Colonic mucosa (tissue), 4 donors: ENCODE results near the gene RS1. TPM values are rescaled to one million over a fixed set of nuclear protein-coding genes. Genes with fewer than 3 reads are reported as not detected.

Experiments used
- DNase-seq: peaks from one replicate; pipeline ENCODE4 v3.0.0-alpha.2; 2020
- H3K27ac ChIP-seq: fragments of 200-600 bp; one replicate; pipeline ENCODE4 v1.8.0; 2021
- H3K27me3 ChIP-seq: fragments of 200-600 bp; one replicate; pipeline ENCODE4 v1.8.0; 2021
- H3K36me3 ChIP-seq: fragments of 200-600 bp; one replicate; pipeline ENCODE4 v1.8.0; 2021
- H3K4me1 ChIP-seq: fragments of 200-600 bp; one replicate; pipeline ENCODE4 v1.8.0; 2021; ENCODE audit warnings: mild to moderate bottlenecking
- H3K4me3 ChIP-seq: fragments of 200-600 bp; one replicate; pipeline ENCODE4 v1.8.0; 2021
- H3K9ac ChIP-seq, 2 donors: one replicate each; pipeline ENCODE4 v1.7.0; 2013; ENCODE audit warnings: control low read depth in 2 of 2, low read depth in 2 of 2, low read length in 2 of 2
- H3K9me3 ChIP-seq: fragments of 200-600 bp; one replicate; pipeline ENCODE4 v1.8.0; 2021
- intact Hi-C: fragments of 100-400 bp; cut with DNase I; formaldehyde crosslinking; loops from one replicate; pipeline ENCODE4 v1.14.1; 2022
- total RNA-seq, 2 donors: library from RNA; stranded (reverse); fragmentation: NEBNext Ultra II Directional in 1 of 2; extraction: Animal tissue kit (Norgen Biotek cat#: 25700) in 1 of 2; gene quantifications; one replicate each; pipeline ENCODE4 v1.2.1, GENCODE V29; 2021
- TF ChIP-seq, protein P1 (sequence below): fragments of 200-600 bp; IDR thresholded peaks from one replicate; pipeline ENCODE4 v1.8.0; 2022; ENCODE audit warnings: antibody characterized with exemption, mild to moderate bottlenecking
- donor health status: healthy.
- donor health status: DM: no; HTN: no; CAD: no.
- donor health status: DM: no; HTN: no; CAD: no.

Gene RS1
- total RNA-seq, 2 donors from 2014 or later, result not detected

DNA sequence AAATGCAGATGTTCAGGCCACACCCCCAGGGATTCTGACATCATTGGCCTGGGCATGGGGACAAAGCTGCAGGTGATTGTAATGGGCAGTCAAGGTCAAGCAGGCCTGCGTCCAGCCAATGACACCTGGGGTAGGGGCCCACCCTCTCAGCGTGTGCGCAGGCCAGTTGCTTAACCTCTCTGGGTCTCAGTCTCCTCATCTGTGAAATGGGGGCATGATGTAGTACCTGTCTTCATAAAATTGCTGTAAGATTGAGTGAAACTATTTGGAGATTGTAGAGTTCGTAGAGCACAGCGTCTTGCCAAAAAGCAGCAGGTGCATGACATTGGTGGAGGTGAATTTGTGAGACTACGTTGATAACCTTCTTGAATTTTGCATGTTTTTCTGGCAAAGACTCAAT lies 21.2 kb downstream of the RS1 start:
- no peaks in the 10 kb centered on the region for H3K36me3 ChIP-seq
- no peak for DNase-seq
- intact Hi-C loops, result no loop called here
- H3K9ac ChIP-seq, result no peak overlapping the region
- no peaks in the 10 kb centered on the region for H3K27me3 ChIP-seq
- TF ChIP-seq, protein P1, sequence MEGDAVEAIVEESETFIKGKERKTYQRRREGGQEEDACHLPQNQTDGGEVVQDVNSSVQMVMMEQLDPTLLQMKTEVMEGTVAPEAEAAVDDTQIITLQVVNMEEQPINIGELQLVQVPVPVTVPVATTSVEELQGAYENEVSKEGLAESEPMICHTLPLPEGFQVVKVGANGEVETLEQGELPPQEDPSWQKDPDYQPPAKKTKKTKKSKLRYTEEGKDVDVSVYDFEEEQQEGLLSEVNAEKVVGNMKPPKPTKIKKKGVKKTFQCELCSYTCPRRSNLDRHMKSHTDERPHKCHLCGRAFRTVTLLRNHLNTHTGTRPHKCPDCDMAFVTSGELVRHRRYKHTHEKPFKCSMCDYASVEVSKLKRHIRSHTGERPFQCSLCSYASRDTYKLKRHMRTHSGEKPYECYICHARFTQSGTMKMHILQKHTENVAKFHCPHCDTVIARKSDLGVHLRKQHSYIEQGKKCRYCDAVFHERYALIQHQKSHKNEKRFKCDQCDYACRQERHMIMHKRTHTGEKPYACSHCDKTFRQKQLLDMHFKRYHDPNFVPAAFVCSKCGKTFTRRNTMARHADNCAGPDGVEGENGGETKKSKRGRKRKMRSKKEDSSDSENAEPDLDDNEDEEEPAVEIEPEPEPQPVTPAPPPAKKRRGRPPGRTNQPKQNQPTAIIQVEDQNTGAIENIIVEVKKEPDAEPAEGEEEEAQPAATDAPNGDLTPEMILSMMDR, result no peak
- H3K27ac ChIP-seq, result no peak overlapping the region
- H3K4me1 ChIP-seq, result no peaks in the 10 kb centered on the region
- H3K4me3 ChIP-seq, result no peak overlapping the region
- no peaks in the 10 kb centered on the region for H3K9me3 ChIP-seq

DNA sequence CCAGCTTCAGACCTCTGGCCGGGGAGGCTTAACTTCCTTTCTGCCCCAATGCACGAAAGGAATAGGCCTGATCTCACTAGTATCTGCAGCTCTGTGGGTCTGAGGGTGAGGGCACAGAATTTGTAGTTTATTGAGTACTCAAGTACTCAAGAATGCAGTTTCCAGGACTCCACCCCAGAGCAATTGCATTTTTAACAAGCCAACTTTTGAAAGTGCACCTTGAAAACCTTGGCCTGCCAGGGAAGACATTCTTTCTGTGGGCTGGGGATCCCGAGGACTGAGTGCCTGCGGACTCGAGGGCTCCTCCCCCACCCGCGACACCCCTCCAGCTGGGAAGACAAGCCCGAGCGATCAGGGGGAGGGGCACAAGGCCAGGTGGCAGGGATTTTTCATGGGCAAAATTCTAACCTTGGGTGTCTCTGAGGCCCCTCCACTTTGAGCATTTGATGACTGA lies 22.4 kb downstream of the RS1 start:
- Histone ChIP-seq H3K27me3 (no peaks in the 10 kb centered on the region), H3K27ac (no peak overlapping the region), H3K36me3 (no peaks in the 10 kb centered on the region), H3K9me3 (no peaks in the 10 kb centered on the region), H3K4me3 (no peak overlapping the region), H3K4me1 (no peaks in the 10 kb centered on the region), H3K9ac (no peak overlapping the region)
- TF ChIP-seq, protein P1, result no peak
- DNase-seq, result no peak
- intact Hi-C loops, result no loop called here

- H3K27me3 ChIP-seq, result no peaks in the 10 kb centered on the region
- H3K27ac ChIP-seq, result no peak overlapping the region
- no peak for DNase-seq
- no peaks in the 10 kb centered on the region for H3K4me1 ChIP-seq
- H3K9me3 ChIP-seq, result no peaks in the 10 kb centered on the region
- H3K9ac ChIP-seq, result no peak overlapping the region
- no peaks in the 10 kb centered on the region for H3K36me3 ChIP-seq
- intact Hi-C loops, result no loop called here
- H3K4me3 ChIP-seq, result no peak overlapping the region
- TF ChIP-seq, protein P1, result no peak
These were observed 24.3 kb downstream of the RS1 start for GRCh38 chrX:18647621-18648020.

- TF ChIP-seq, protein P1, result no peak
- H3K9ac ChIP-seq, result no peak overlapping the region
- intact Hi-C loops, result no loop called here
- no peak overlapping the region for H3K4me3 ChIP-seq
- no peak for DNase-seq
- no peak overlapping the region for H3K27ac ChIP-seq
- H3K4me1 ChIP-seq, result no peaks in the 10 kb centered on the region
- no peaks in the 10 kb centered on the region for H3K27me3 ChIP-seq
- H3K9me3 ChIP-seq, result no peaks in the 10 kb centered on the region
- no peaks in the 10 kb centered on the region for H3K36me3 ChIP-seq
These were observed 28.1 kb downstream of the RS1 start for GRCh38 chrX:18643853-18644252.

GRCh38 chrX:18643243-18643642 lies 28.7 kb downstream of the RS1 start:
- TF ChIP-seq, protein P1, result no peak
- no peaks in the 10 kb centered on the region for H3K27me3 ChIP-seq
- no peaks in the 10 kb centered on the region for H3K36me3 ChIP-seq
- no peak for DNase-seq
- intact Hi-C loops, result no loop called here
- no peak overlapping the region for H3K4me3 ChIP-seq
- H3K27ac ChIP-seq, result no peak overlapping the region
- H3K4me1 ChIP-seq, result no peaks in the 10 kb centered on the region
- H3K9ac ChIP-seq, result no peak overlapping the region
- no peaks in the 10 kb centered on the region for H3K9me3 ChIP-seq

DNA sequence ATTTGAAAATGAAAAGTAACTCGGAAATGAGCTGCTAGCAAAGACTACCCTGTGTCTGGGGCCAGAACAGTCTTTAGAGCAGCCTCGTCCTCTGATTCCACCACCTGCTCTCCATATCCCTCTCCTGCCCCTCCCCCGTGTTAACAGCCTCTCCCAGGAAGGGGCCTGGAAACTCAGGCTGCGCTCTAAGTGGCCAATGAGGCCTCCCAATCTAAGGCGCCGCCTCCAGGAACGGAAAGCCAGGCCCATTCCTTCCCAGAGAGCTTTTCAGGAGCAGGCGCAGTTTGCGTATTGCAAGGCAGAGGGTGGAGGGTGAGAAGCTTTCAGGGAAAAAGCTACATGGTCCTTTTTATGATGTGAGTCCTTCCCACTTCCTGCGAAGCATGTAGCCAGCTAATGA lies 31.2 kb downstream of the RS1 start:
- no peak for DNase-seq
- no peaks in the 10 kb centered on the region for H3K9me3 ChIP-seq
- TF ChIP-seq, protein P1, result no peak
- no peak overlapping the region for H3K27ac ChIP-seq
- intact Hi-C loops, result no loop called here
- H3K4me1 ChIP-seq, result no peaks in the 10 kb centered on the region
- H3K27me3 ChIP-seq, result no peaks in the 10 kb centered on the region
- no peaks in the 10 kb centered on the region for H3K36me3 ChIP-seq
- H3K9ac ChIP-seq, result no peak overlapping the region
- H3K4me3 ChIP-seq, result no peak overlapping the region
